A549 (cell line): ENCODE measurements around the gene LAMB3. TPM values are rescaled to one million over a fixed set of nuclear protein-coding genes. Genes with fewer than 3 reads are reported as not detected.

Experiments
- ATAC-seq, 2 experiments: fragments of 200-7000 bp in 1 of 2; fragments of >200 bp in 1 of 2; cut with Nextera tagmentation in 1 of 2; cut with Tn5 transposase in 1 of 2; 3 replicates each; pipeline versions ENCODE4 v1.8.0 to v1.9.1; 2018 to 2020; ENCODE audit warnings: mild to moderate bottlenecking in 1 of 2, moderate library complexity in 1 of 2
- CTCF ChIA-PET: fragments of 300-600 bp; sonication (Branson Sonifier 250); formaldehyde crosslinking; extraction: SDS; loops from one replicate; lab custom pipeline; 2021; ENCODE audit warnings: antibody characterized with exemption, inconsistent platforms; lab: Yijun Ruan, JAX
- POLR2A ChIA-PET: fragments of 350-600 bp; formaldehyde crosslinking; extraction: SDS; loops from one replicate; lab custom pipeline; 2021; ENCODE audit warnings: antibody characterized with exemption, inconsistent platforms; lab: Yijun Ruan, JAX
- DNase-seq, 2 experiments: peaks; one replicate each; pipeline versions ENCODE4 v3.0.0 to v3.0.0-alpha.2; 2011 to 2016; ENCODE audit warnings: low read depth in 1 of 2, low spot score in 1 of 2
- FAIRE-seq: peaks from 2 replicates; lab custom pipeline; 2011; peaks lifted over from hg19 to GRCh38; lab: Jason Lieb, UNC
- H3K27ac ChIP-seq, 2 experiments: fragments of >200 bp; sonication (Bioruptor Twin); formaldehyde crosslinking; 3 replicates each; pipeline ENCODE4 v1.5.1; 2016 to 2017
- H3K4me1 ChIP-seq: fragments of >200 bp; sonication (Bioruptor Twin); formaldehyde crosslinking; 3 replicates; pipeline ENCODE4 v1.6.1; 2016
- H3K4me2 ChIP-seq: fragments of >200 bp; sonication (Bioruptor Twin); formaldehyde crosslinking; 3 replicates; pipeline ENCODE4 v1.6.1; 2016
- H3K4me3 ChIP-seq: fragments of >200 bp; sonication (Bioruptor Twin); formaldehyde crosslinking; 3 replicates; pipeline ENCODE4 v1.5.1; 2016
- H3K9me3 ChIP-seq: fragments of >200 bp; sonication (Bioruptor Twin); formaldehyde crosslinking; 3 replicates; pipeline ENCODE4 v1.6.1; 2016
- CHD2 ChIP-seq: fragments of 150-350 bp; IDR thresholded peaks from 2 replicates; pipeline ENCODE4 v1.6.1; 2014; ENCODE audit warnings: low read length; ENCODE audit not compliant: partially characterized antibody
- CHD4 ChIP-seq: fragments of 200-600 bp; sonication (generic); IDR thresholded peaks from 2 replicates; pipeline ENCODE4 v1.6.1; 2016; ENCODE audit warnings: antibody characterized with exemption, mild to moderate bottlenecking, borderline replicate concordance
- EHF ChIP-seq: fragments of 250-450 bp; sonication (Bioruptor Pico); IDR thresholded peaks from 2 replicates; pipeline ENCODE4 v1.5.0; 2020; ENCODE audit warnings: mild to moderate bottlenecking
- EP300 ChIP-seq, 2 experiments: fragments of >200 bp; sonication (Bioruptor Twin); formaldehyde crosslinking; IDR thresholded peaks; 2 replicates in 1 of 2; 3 replicates in 1 of 2; pipeline ENCODE4 v1.6.1; 2016 to 2017
- FOSL2 ChIP-seq, 2 experiments: fragments of 450-650 bp in 1 of 2; fragments of >200 bp in 1 of 2; sonication (Bioruptor Twin) in 1 of 2; formaldehyde crosslinking; IDR thresholded peaks; 2 replicates each; pipeline versions ENCODE4 v1.5.0 to v1.6.1; 2016 to 2020; ENCODE audit warnings: mild to moderate bottlenecking in 1 of 2, moderate library complexity in 1 of 2
- HDAC2 ChIP-seq: fragments of 200-600 bp; sonication (generic); IDR thresholded peaks from 2 replicates; pipeline ENCODE4 v1.6.1; 2016
- HEYL ChIP-seq: fragments of 250-450 bp; sonication (Bioruptor Pico); IDR thresholded peaks from 2 replicates; pipeline ENCODE4 v1.8.0; 2021; ENCODE audit warnings: mild to moderate bottlenecking, moderate library complexity
- KDM1A ChIP-seq: fragments of 200-600 bp; sonication (generic); IDR thresholded peaks from 2 replicates; pipeline ENCODE4 v1.6.1; 2016; ENCODE audit warnings: low read depth, mild to moderate bottlenecking
- PHF8 ChIP-seq: fragments of 200-600 bp; sonication (generic); IDR thresholded peaks from 2 replicates; pipeline ENCODE4 v1.6.1; 2016; ENCODE audit warnings: low read depth, mild to moderate bottlenecking, antibody characterized with exemption, moderate library complexity, borderline replicate concordance
- POLR2A ChIP-seq: IDR thresholded peaks from 2 replicates; pipeline ENCODE4 v1.6.1; 2012; ENCODE audit warnings: mild to moderate bottlenecking, low read length
- SREBF2 ChIP-seq: fragments of 450-650 bp; IDR thresholded peaks from 2 replicates; pipeline ENCODE4 v1.6.1; 2014; ENCODE audit warnings: mild to moderate bottlenecking, moderate library complexity
- ZFP36 ChIP-seq: fragments of 450-650 bp; IDR thresholded peaks from 2 replicates; pipeline ENCODE4 v1.6.1; 2014; ENCODE audit warnings: borderline replicate concordance; ENCODE audit not compliant: partially characterized antibody
- ZNF302 ChIP-seq: fragments of 250-450 bp; sonication (Bioruptor Pico); IDR thresholded peaks from 2 replicates; pipeline ENCODE4 v1.9.0; 2021; ENCODE audit warnings: inconsistent platforms, mild to moderate bottlenecking, moderate library complexity
- ZSCAN20 ChIP-seq: fragments of 250-450 bp; sonication (Bioruptor Pico); IDR thresholded peaks from 2 replicates; pipeline ENCODE4 v1.8.0; 2022; ENCODE audit warnings: mild to moderate bottlenecking, moderate library complexity
- WGBS: methylation state at CpG from one replicate; pipeline ENCODE4 v1.1.6; 2017; ENCODE audit errors: missing lambda C conversion rate; 5-methylcytosine and 5-hydroxymethylcytosine counted together
- polyA plus RNA-seq, 4 experiments: library from polyadenylated mRNA; depleted of rRNA in 3 of 4; stranded (reverse); fragments of >200 nt; fragmentation: RNase III in 1 of 4; extraction: RNeasy Plus Mini Kit Qiagen cat#74134 plus additional on column Dnase treatment in 1 of 4; gene quantifications; 2 replicates in 3 of 4; 3 replicates in 1 of 4; pipeline ENCODE4 v1.2.3, GENCODE V29; 2011 to 2017
- TF ChIP-seq, protein P1 (sequence below): fragments of >200 bp; sonication (Bioruptor Twin); formaldehyde crosslinking; IDR thresholded peaks from 3 replicates; pipeline ENCODE4 v1.5.1; 2016
- TF ChIP-seq, protein P2 (sequence below): fragments of 250-450 bp; sonication (Bioruptor Pico); IDR thresholded peaks from 2 replicates; pipeline ENCODE4 v1.5.0; 2020; ENCODE audit warnings: low read depth, mild to moderate bottlenecking, moderate library complexity
- TF ChIP-seq, protein P3 (sequence below): fragments of 450-650 bp; IDR thresholded peaks from 2 replicates; pipeline ENCODE4 v1.6.1; 2014; ENCODE audit warnings: antibody characterized with exemption
- TF ChIP-seq, protein P4 (sequence below): IDR thresholded peaks from 2 replicates; pipeline ENCODE4 v1.6.1; 2012; ENCODE audit warnings: low read depth, borderline replicate concordance
- TF ChIP-seq, protein P5 (sequence below): fragments of 150-350 bp; IDR thresholded peaks from 2 replicates; pipeline ENCODE4 v1.6.1; 2014; ENCODE audit warnings: low read depth, mild to moderate bottlenecking, low read length

The LAMB3 gene
- polyA plus RNA-seq, 2 of the 4 experiments (the other 2 are of a cell fraction), result 7.3 to 9.1 TPM

DNA sequence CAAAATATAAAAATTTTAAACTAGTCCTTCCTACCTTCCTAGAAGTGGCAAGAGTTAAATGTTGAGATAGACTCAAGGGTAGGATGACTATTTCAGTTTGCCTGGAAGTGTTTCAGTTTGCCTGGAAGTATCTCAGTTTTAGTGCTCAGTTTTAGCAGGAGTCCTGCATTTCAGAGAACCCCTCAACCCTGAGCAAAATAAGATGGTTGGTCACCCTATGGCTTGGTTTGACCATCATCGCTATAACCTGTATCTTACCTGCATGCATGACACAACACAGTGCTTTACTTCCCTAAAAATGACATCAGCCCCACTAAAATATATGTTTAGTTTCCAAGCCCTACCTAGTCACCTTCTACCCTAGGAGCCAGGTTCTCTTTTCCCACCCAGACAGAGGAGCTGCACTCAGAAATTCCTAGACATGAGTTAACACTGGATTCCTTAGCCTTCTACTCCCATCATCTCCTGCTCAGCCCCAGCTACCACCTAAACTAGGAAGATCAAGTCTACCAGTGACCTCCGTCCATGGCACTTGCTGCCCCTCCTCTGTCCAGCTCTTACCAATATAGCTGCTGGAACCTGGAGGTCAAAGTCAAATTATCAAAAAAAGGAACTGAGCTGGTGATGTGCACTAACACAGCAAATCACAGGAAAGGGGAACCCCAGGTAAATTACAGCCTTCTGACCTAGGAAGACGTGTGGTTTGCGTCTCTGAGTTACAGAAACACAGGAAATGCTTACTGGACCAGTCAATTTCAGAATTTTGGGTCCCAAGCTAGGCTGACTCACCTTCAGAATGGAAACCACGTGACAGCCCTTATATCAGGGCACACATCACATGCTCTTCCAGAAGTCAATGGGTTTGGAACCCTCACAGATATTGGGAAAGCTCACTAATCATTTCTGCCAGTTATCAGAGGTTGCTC is 20.7 kb upstream of the LAMB3 start:
- H3K4me2 ChIP-seq, result peak overlapping the region; percentile 91; the same call in 1 of the 3 replicates
- FAIRE-seq, result no peak

DNA sequence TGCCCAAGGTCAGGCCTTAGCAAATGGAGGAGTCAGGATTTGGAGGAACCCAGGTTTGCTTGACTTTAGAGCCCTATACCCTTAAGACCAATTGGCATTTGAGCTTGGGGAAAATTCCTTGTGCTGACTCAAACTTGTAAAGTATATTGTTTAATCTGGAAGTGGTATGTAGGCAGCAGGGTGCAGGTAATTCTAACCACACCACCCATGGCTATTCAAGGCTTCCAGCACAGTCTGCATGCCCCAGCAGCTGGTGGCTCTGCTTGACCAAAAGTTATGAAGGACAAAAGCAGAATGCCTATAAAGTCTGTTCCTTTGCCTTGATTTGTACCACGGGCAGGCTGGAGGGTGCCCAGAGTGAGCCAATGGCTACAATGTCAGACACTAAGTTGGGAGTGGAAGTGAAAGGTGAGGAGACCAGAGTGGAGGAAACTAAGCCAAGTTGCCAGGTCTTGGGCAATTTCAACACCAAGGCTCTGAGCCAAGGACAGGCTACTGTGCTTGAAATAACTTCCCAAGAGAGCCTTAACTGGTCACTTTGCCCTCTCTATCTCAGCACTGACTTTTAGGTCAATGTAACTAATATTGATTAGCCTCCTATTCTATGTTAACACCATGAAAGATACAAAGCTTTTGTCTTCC is 18.3 kb upstream of the LAMB3 start:
- DNase-seq (no peak), FAIRE-seq (no peak), ATAC-seq (no peak)
- POLR2A ChIA-PET, result no interaction called here
- Histone ChIP-seq H3K9me3 (no peaks in the 10 kb centered on the region), H3K4me3 (no peak overlapping the region), H3K4me2 (no peak overlapping the region; the same call in 2 of the 3 replicates), H3K4me1 (peaks cover 17% of the 10 kb centered on the region; the same call in 2 of the 3 replicates), H3K27ac (no peak overlapping the region)
- TF ChIP-seq, protein P1, sequence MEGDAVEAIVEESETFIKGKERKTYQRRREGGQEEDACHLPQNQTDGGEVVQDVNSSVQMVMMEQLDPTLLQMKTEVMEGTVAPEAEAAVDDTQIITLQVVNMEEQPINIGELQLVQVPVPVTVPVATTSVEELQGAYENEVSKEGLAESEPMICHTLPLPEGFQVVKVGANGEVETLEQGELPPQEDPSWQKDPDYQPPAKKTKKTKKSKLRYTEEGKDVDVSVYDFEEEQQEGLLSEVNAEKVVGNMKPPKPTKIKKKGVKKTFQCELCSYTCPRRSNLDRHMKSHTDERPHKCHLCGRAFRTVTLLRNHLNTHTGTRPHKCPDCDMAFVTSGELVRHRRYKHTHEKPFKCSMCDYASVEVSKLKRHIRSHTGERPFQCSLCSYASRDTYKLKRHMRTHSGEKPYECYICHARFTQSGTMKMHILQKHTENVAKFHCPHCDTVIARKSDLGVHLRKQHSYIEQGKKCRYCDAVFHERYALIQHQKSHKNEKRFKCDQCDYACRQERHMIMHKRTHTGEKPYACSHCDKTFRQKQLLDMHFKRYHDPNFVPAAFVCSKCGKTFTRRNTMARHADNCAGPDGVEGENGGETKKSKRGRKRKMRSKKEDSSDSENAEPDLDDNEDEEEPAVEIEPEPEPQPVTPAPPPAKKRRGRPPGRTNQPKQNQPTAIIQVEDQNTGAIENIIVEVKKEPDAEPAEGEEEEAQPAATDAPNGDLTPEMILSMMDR, result no peak
- no peak for TF ChIP-seq HDAC2
- TF ChIP-seq, protein P2, sequence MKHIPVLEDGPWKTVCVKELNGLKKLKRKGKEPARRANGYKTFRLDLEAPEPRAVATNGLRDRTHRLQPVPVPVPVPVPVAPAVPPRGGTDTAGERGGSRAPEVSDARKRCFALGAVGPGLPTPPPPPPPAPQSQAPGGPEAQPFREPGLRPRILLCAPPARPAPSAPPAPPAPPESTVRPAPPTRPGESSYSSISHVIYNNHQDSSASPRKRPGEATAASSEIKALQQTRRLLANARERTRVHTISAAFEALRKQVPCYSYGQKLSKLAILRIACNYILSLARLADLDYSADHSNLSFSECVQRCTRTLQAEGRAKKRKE (CRISPR knock-in tag), result no peak
- no peak for TF ChIP-seq FOSL2 (IDR thresholded peaks at IDR 0.05)
- no peak for TF ChIP-seq FOSL2 (CRISPR knock-in tag; IDR thresholded peaks at IDR 0.05)
- TF ChIP-seq ZFP36, result no peak
- no peak for TF ChIP-seq EP300 (IDR thresholded peaks at IDR 0.05)
- TF ChIP-seq ZNF302 (CRISPR knock-in tag), result no peak
- no peak for TF ChIP-seq HEYL (CRISPR knock-in tag)
- TF ChIP-seq POLR2A, result no peak
- TF ChIP-seq PHF8, result no peak
- TF ChIP-seq CHD4, result no peak
- TF ChIP-seq EHF, result no peak
- CTCF ChIA-PET, result interaction anchor here (0.9 to 1.0 kb wide), 2 partner anchors 12 to 86 kb away, joined by 3 read pairs; no protein-coding TSS in a partner anchor
- WGBS, result 25% methylated on average over 1 of the region's 1 CpG

More for the DNA sequence above, 20.7 kb upstream of the LAMB3 start:
- TF ChIP-seq, protein P3, sequence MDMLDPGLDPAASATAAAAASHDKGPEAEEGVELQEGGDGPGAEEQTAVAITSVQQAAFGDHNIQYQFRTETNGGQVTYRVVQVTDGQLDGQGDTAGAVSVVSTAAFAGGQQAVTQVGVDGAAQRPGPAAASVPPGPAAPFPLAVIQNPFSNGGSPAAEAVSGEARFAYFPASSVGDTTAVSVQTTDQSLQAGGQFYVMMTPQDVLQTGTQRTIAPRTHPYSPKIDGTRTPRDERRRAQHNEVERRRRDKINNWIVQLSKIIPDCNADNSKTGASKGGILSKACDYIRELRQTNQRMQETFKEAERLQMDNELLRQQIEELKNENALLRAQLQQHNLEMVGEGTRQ, result peak; percentile 70
- TF ChIP-seq, protein P4, sequence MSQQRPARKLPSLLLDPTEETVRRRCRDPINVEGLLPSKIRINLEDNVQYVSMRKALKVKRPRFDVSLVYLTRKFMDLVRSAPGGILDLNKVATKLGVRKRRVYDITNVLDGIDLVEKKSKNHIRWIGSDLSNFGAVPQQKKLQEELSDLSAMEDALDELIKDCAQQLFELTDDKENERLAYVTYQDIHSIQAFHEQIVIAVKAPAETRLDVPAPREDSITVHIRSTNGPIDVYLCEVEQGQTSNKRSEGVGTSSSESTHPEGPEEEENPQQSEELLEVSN, result no peak
- DNase-seq (no peak), ATAC-seq (no peak)
- H3K9me3 ChIP-seq, result no peaks in the 10 kb centered on the region
- POLR2A ChIA-PET, result no interaction called here
- H3K27ac ChIP-seq, result 0 out of 6 replicates have a peak overlapping the region, but pooled peaks of 1 of the 2 experiments have one; percentile 0
- CTCF ChIA-PET, result interaction anchor here (0.7 to 1.5 kb wide), 8 partner anchors 9 to 98 kb away, joined by 3 to 5 read pairs (median 3); no protein-coding TSS in a partner anchor
- no peak overlapping the region for H3K4me3 ChIP-seq
- 59% methylated on average over 5 of the region's 5 CpGs for WGBS
- peaks cover 17% of the 10 kb centered on the region; the same call in 2 of the 3 replicates for H3K4me1 ChIP-seq

DNA sequence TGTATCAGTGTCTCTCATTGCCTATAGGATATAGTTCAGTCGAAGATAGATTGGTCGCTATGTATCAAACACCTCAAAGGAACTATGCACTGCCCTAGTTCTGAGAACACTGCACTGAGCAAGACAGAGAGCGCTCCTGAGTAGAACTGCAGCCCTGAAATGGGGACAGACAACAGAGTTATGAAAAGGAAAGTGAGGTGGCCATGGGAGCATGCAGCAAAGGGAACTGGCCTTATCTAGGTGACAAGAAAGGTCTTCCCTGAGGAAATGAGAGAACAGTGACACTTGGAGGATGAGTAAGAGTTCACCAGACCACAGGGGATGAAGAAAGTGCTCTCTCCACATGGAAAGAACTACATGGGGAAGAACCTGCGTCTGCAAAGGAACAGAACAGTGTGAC is 15.5 kb upstream of the LAMB3 start:
- ChIA-PET CTCF (interaction anchor here (0.6 to 0.8 kb wide), 2 partner anchors 12 to 226 kb away, joined by 3 read pairs; no protein-coding TSS in a partner anchor), POLR2A (no interaction called here)
- FAIRE-seq (no peak), DNase-seq (no peak)
- H3K4me1 ChIP-seq, result peaks cover 8% of the 10 kb centered on the region
- WGBS, result 60% methylated on average over 4 of the region's 4 CpGs
- H3K9me3 ChIP-seq, result no peaks in the 10 kb centered on the region
- no peak overlapping the region for H3K27ac ChIP-seq
- TF ChIP-seq CHD2 (no peak), PHF8 (no peak), ZSCAN20 (CRISPR knock-in tag) (no peak), KDM1A (no peak), SREBF2 (no peak), POLR2A (no peak)
- TF ChIP-seq, protein P5, sequence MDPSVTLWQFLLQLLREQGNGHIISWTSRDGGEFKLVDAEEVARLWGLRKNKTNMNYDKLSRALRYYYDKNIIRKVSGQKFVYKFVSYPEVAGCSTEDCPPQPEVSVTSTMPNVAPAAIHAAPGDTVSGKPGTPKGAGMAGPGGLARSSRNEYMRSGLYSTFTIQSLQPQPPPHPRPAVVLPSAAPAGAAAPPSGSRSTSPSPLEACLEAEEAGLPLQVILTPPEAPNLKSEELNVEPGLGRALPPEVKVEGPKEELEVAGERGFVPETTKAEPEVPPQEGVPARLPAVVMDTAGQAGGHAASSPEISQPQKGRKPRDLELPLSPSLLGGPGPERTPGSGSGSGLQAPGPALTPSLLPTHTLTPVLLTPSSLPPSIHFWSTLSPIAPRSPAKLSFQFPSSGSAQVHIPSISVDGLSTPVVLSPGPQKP, result no peak
- TF ChIP-seq, all 56 proteins: peak for 0
- no peak for ATAC-seq
- no peak overlapping the region for H3K4me2 ChIP-seq
- H3K4me3 ChIP-seq, result no peak overlapping the region
